Testis (tissue), 3 donors: ENCODE measurements around the gene ANKRD11. TPM values are rescaled to one million over a fixed set of nuclear protein-coding genes. Genes with fewer than 3 reads are reported as not detected.
"Not testable (repeated sequence)": the region's sequence is repeated elsewhere in the genome, so short reads cannot be mapped to it uniquely, and the experiment has no call there.

Source experiments
- DNase-seq: peaks from one replicate; pipeline ENCODE4 v3.0.0-alpha.2; 2019
- H3K27ac ChIP-seq, 2 donors: fragments of 200-600 bp; sonication (generic); one replicate each; pipeline ENCODE4 v1.5.1; 2019
- H3K27me3 ChIP-seq: fragments of 200-600 bp; sonication (generic); one replicate; pipeline ENCODE4 v1.5.1; 2019
- H3K36me3 ChIP-seq: fragments of 200-600 bp; sonication (generic); one replicate; pipeline ENCODE4 v1.5.1; 2017; ENCODE audit warnings: low read depth; ENCODE audit errors: missing control alignments
- H3K4me1 ChIP-seq: fragments of 200-600 bp; sonication (generic); one replicate; pipeline ENCODE4 v1.5.1; 2019
- H3K4me3 ChIP-seq, 2 donors: fragments of 200-600 bp; sonication (generic); one replicate each; pipeline ENCODE4 v1.5.1; 2017 to 2019
- H3K9me3 ChIP-seq: fragments of 200-600 bp; sonication (generic); one replicate; pipeline ENCODE4 v1.5.1; 2017
- CTCF ChIP-seq, 3 experiments: fragments of 450-650 bp in 2 of 3; fragments of 200-600 bp in 1 of 3; sonication (generic) in 1 of 3; IDR thresholded peaks; one replicate each; pipeline ENCODE4 v1.5.1; 2016 to 2019; ENCODE audit warnings: antibody characterized with exemption in 3 of 3, mild to moderate bottlenecking in 2 of 3, moderate library complexity in 1 of 3
- POLR2A ChIP-seq: fragments of 450-650 bp; IDR thresholded peaks from one replicate; pipeline ENCODE4 v1.6.1; 2017; ENCODE audit warnings: antibody characterized with exemption, mild to moderate bottlenecking, moderate library complexity
- WGBS, 2 donors: methylation state at CpG; one replicate each; pipeline ENCODE4 v1.1.5; 2018; 5-methylcytosine and 5-hydroxymethylcytosine counted together
- intact Hi-C: fragments of 100-400 bp; cut with DNase I; formaldehyde crosslinking; loops from one replicate; pipeline ENCODE4 v1.15.1; 2023; ENCODE audit warnings: low total_unique reads
- polyA plus RNA-seq: library from polyadenylated mRNA; stranded (reverse); fragments of 350-450 nt; fragmentation: Illumina TruSeq; extraction: RNeasy Lipid Tissue Mini Kit (QIAGEN cat#74804); gene quantifications from one replicate; pipeline ENCODE4 v1.2.3, GENCODE V29; 2014; ENCODE audit warnings: low read depth, low replicate concordance; ENCODE audit not compliant: insufficient read depth
- total RNA-seq, 2 donors: library from RNA; depleted of rRNA; stranded (reverse); fragments of >200 nt; gene quantifications; one replicate each; pipeline ENCODE4 v1.2.3, GENCODE V29; 2016

Gene ANKRD11
- total and polyA plus RNA-seq, 3 donors from 2014 or later = 49.7 to 187 (median 150) TPM

GRCh38 chr16:89473136-89473712 is 17.1 kb downstream of the ANKRD11 start:
- peaks cover 20% of the 10 kb centered on the region for H3K4me1 ChIP-seq
- H3K27ac ChIP-seq = no peak overlapping the region
- 89 to 91% methylated on average over 7 of the region's 7 CpGs for WGBS, 2 donors
- H3K9me3 ChIP-seq = no peaks in the 10 kb centered on the region
- no peak for DNase-seq
- intact Hi-C loops = no loop called here
- no peaks in the 10 kb centered on the region for H3K27me3 ChIP-seq
- H3K36me3 ChIP-seq = no peaks in the 10 kb centered on the region
- no peak for TF ChIP-seq POLR2A
- TF ChIP-seq CTCF (IDR thresholded peaks at IDR 0.05) = no peak
- H3K4me3 ChIP-seq = no peak overlapping the region

GRCh38 chr16:89472711-89473075 is 17.7 kb downstream of the ANKRD11 start:
- Histone ChIP-seq H3K27ac (no peak overlapping the region), H3K4me3 (no peak overlapping the region), H3K9me3 (no peaks in the 10 kb centered on the region), H3K27me3 (no peaks in the 10 kb centered on the region), H3K4me1 (peaks cover 20% of the 10 kb centered on the region), H3K36me3 (no peaks in the 10 kb centered on the region)
- DNase-seq = no peak
- TF ChIP-seq POLR2A (no peak), CTCF (IDR thresholded peaks at IDR 0.05) (no peak)
- intact Hi-C loops = no loop called here
- 88% methylated on average over 2 of the region's 2 CpGs for WGBS, 2 donors

- no peaks in the 10 kb centered on the region for H3K27me3 ChIP-seq
- intact Hi-C loops = no loop called here
- H3K36me3 ChIP-seq = no peaks in the 10 kb centered on the region
- no peak for DNase-seq
- H3K4me3 ChIP-seq = no peak overlapping the region
- TF ChIP-seq POLR2A = no peak
- TF ChIP-seq CTCF (IDR thresholded peaks at IDR 0.05) = no peak
- no peak overlapping the region for H3K27ac ChIP-seq
- H3K4me1 ChIP-seq = peaks cover 13% of the 10 kb centered on the region
- H3K9me3 ChIP-seq = no peaks in the 10 kb centered on the region
- WGBS, 2 donors = 94 to 95% methylated on average over 7 of the region's 7 CpGs
Observed at GRCh38 chr16:89467382-89467781, 23.0 kb downstream of the ANKRD11 start.

- no peak for DNase-seq
- 83 to 88% methylated on average over 5 of the region's 5 CpGs for WGBS, 2 donors
- no peak for TF ChIP-seq POLR2A
- TF ChIP-seq CTCF (IDR thresholded peaks at IDR 0.05) = no peak
- Histone ChIP-seq H3K27me3 (no peaks in the 10 kb centered on the region), H3K27ac (no peak overlapping the region), H3K4me1 (peaks cover 10% of the 10 kb centered on the region), H3K36me3 (no peaks in the 10 kb centered on the region), H3K4me3 (no peak overlapping the region), H3K9me3 (no peaks in the 10 kb centered on the region)
- intact Hi-C loops = no loop called here
Observed at GRCh38 chr16:89466920-89467319, 23.4 kb downstream of the ANKRD11 start.

GRCh38 chr16:89463312-89463711 is 27.0 kb downstream of the ANKRD11 start:
- H3K4me1 ChIP-seq = peaks cover 15% of the 10 kb centered on the region
- intact Hi-C loops = not testable (repeated sequence)

GRCh38 chr16:89462639-89463038 is 27.7 kb downstream of the ANKRD11 start:
- H3K27ac ChIP-seq, DNase-seq, H3K4me3 ChIP-seq, H3K36me3 ChIP-seq, H3K9me3 ChIP-seq, H3K27me3 ChIP-seq, intact Hi-C loops: not testable (repeated sequence)
- H3K4me1 ChIP-seq = peaks cover 15% of the 10 kb centered on the region
- WGBS, 2 donors = 95% methylated on average over 18 of the region's 30 CpGs; no CpG with 5 or more reads in 1 of the 2 donors

More at GRCh38 chr16:89463312-89463711, 27.0 kb downstream of the ANKRD11 start:
- 37 to 39% methylated on average over 5 of the region's 5 CpGs for WGBS, 2 donors
- not testable (repeated sequence) for DNase-seq, H3K4me3 ChIP-seq, H3K36me3 ChIP-seq, H3K27ac ChIP-seq, H3K27me3 ChIP-seq, H3K9me3 ChIP-seq

- H3K27me3 ChIP-seq, DNase-seq, intact Hi-C loops, H3K27ac ChIP-seq, H3K4me3 ChIP-seq, H3K36me3 ChIP-seq, H3K9me3 ChIP-seq: not testable (repeated sequence)
- 91 to 92% methylated on average over 14 of the region's 15 CpGs for WGBS, 2 donors
- H3K4me1 ChIP-seq = peaks cover 15% of the 10 kb centered on the region
Observed at GRCh38 chr16:89461890-89462289, 28.5 kb downstream of the ANKRD11 start.
